GM12865 (cell line): ENCODE data around the gene FMN1.
A peak's percentile ranks its signal among the peaks of the same experiment; 100 is the strongest.

Experiments used
- DNase-seq: peaks from one replicate; pipeline ENCODE4 v3.0.0; 2010; ENCODE audit warnings: low read depth
- H3K4me3 ChIP-seq: 2 replicates; pipeline ENCODE4 v1.5.1; 2011; ENCODE audit warnings: mild to moderate bottlenecking, low read depth, low read length, control low read depth
- CTCF ChIP-seq: IDR thresholded peaks from 2 replicates; pipeline ENCODE4 v1.5.1; 2011; ENCODE audit warnings: low read length, control low read depth, low read depth, inconsistent platforms; ENCODE audit not compliant: insufficient read depth; ENCODE audit errors: missing control alignments

FMN1 gene

GRCh38 chr15:32936976-32937375, 257.5 kb downstream of the FMN1 start:
- no peak for DNase-seq
- TF ChIP-seq CTCF = no peak
- no peak overlapping the region for H3K4me3 ChIP-seq

GRCh38 chr15:32936283-32936918, 258.1 kb downstream of the FMN1 start:
- no peak overlapping the region for H3K4me3 ChIP-seq
- DNase-seq = peak; percentile 7
- peak; percentile 57 for TF ChIP-seq CTCF

- DNase-seq = no peak
- no peak for TF ChIP-seq CTCF
- no peak overlapping the region for H3K4me3 ChIP-seq
These were observed 259.4 kb downstream of the FMN1 start for GRCh38 chr15:32935139-32935538.

- no peak overlapping the region for H3K4me3 ChIP-seq
- DNase-seq = no peak
- TF ChIP-seq CTCF = no peak
These were observed 261.3 kb downstream of the FMN1 start for GRCh38 chr15:32933236-32933635.

- no peak for DNase-seq
- no peak overlapping the region for H3K4me3 ChIP-seq
- TF ChIP-seq CTCF = no peak
These were observed 265.6 kb downstream of the FMN1 start for GRCh38 chr15:32928876-32929275.

- no peak for TF ChIP-seq CTCF
- no peak overlapping the region for H3K4me3 ChIP-seq
- no peak for DNase-seq
These were observed 267.4 kb downstream of the FMN1 start for GRCh38 chr15:32927124-32927523.

GRCh38 chr15:32923176-32923575, 271.3 kb downstream of the FMN1 start:
- DNase-seq = no peak
- no peak for TF ChIP-seq CTCF
- H3K4me3 ChIP-seq = no peak overlapping the region
